Right ventricle myocardium superior (tissue), 1 donor: Measurements from ENCODE around the gene KIAA0232. TPM values are rescaled to one million over a fixed set of nuclear protein-coding genes. Genes with fewer than 3 reads are reported as not detected.
"Not testable (repeated sequence)": the region's sequence is repeated elsewhere in the genome, so short reads cannot be mapped to it uniquely, and the experiment has no call there.

ENCODE experiments used
- ATAC-seq: fragments of 200-7000 bp; cut with Tn5 transposase; one replicate; pipeline ENCODE4 v1.9.1; 2020; ENCODE audit warnings: mild to moderate bottlenecking; ENCODE audit not compliant: poor library complexity
- DNase-seq: peaks from one replicate; pipeline ENCODE4 v3.0.0-alpha.2; 2020
- intact Hi-C: fragments of 100-400 bp; cut with DNase I; formaldehyde crosslinking; loops from one replicate; pipeline ENCODE4 v1.11.2; 2022
- total RNA-seq: library from RNA; stranded (reverse); fragmentation: NEBNext Ultra II Directional; extraction: Animal tissue kit (Norgen Biotek cat#: 25700); gene quantifications from one replicate; pipeline ENCODE4 v1.2.1, GENCODE V29; 2021
- donor health status: DM: no; HTN: yes; CAD: no; lungs with severe emphysema.

KIAA0232 gene
- total RNA-seq, 1 donor from 2014 or later: 75.0 TPM

- ATAC-seq (no peak), DNase-seq (no peak)
- intact Hi-C loops: no loop called here
These were observed 42.4 kb downstream of the KIAA0232 start for GRCh38 chr4:6824772-6825402.

DNA sequence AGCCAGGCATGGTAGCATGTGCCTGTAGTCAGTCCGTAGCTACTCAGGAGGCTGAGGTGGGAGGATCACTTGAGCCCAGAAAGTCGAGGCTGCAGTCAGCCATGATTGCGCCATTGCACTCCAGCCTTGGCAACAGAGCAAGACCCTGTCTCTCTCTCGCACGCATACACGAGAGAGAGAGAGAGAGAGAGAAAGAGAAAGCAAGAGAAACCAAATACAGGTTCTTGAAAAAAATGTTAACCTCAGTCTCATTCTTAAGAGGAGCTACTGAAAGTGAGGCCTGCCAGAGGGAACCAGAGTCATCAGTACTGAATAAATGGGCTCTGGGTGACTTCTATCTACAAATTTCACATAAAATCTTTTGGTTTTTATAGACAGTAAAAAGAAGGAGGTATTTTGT is 42.9 kb downstream of the KIAA0232 start:
- intact Hi-C loops: no loop called here

GRCh38 chr4:6826781-6827508 is 44.4 kb downstream of the KIAA0232 start:
- intact Hi-C loops: no loop called here
- DNase-seq (no peak), ATAC-seq (no peak)

More for the DNA sequence above, 42.9 kb downstream of the KIAA0232 start:
- DNase-seq: no peak
- no peak for ATAC-seq

GRCh38 chr4:6829086-6829485 is 46.6 kb downstream of the KIAA0232 start:
- DNase-seq: no peak
- intact Hi-C loops: no loop called here
- ATAC-seq: peak; percentile 37

DNA sequence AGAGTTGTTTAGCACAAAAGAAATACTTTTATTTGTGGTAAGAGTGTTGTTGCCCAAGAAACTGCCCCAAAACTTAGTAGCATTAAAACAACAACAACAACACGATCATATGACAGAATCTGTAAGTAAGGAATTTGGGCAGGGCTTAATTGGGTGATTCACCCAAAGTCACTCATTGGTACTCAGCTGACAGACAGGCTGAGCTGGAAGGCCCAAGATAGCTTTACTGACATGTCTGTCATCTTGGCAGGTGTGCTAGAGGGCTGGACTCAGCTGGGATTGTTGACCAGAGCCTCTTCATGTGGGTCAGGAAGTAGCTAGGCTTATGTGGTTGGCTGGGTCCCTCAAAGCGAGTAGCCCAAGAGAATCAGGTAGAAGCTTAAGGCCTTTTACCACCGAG is 52.3 kb downstream of the KIAA0232 start:
- peak; percentile 14 for ATAC-seq
- DNase-seq: no peak
- intact Hi-C loops: no loop called here

GRCh38 chr4:6835616-6836015 is 53.1 kb downstream of the KIAA0232 start:
- intact Hi-C loops, ATAC-seq, DNase-seq: not testable (repeated sequence)

DNA sequence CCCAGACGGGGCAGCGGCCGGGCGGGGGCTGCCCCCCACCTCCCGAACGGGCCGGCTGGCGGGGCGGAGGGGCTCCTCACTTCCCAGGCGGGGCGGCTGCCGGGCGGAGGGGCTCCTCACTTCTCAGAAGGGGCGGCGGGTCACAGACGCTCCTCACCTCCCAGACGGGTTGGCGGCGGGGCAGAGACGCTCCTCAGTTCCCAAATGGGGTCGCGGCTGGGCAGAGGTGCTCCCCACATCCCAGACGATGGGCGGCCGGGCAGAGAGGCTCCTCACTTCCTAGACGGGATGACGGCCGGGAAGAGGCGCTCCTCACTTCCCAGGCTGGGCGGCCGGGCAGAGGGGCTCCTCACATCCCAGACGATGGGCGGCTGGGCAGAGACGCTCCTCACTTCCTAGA is 54.6 kb downstream of the KIAA0232 start:
- DNase-seq, intact Hi-C loops, ATAC-seq: not testable (repeated sequence)

GRCh38 chr4:6839579-6839978 is 57.1 kb downstream of the KIAA0232 start:
- intact Hi-C loops: no loop called here
- ATAC-seq (peak; percentile 36), DNase-seq (no peak)

GRCh38 chr4:6840062-6840976 is 57.8 kb downstream of the KIAA0232 start:
- peak; percentile 55 for DNase-seq
- intact Hi-C loops: no loop called here
- ATAC-seq: peak; percentile 92

GRCh38 chr4:6845027-6845426 is 62.5 kb downstream of the KIAA0232 start:
- no peak for ATAC-seq
- no peak for DNase-seq
- intact Hi-C loops: no loop called here

GRCh38 chr4:6845574-6845973 is 63.0 kb downstream of the KIAA0232 start:
- no peak for ATAC-seq
- intact Hi-C loops: no loop called here

DNA sequence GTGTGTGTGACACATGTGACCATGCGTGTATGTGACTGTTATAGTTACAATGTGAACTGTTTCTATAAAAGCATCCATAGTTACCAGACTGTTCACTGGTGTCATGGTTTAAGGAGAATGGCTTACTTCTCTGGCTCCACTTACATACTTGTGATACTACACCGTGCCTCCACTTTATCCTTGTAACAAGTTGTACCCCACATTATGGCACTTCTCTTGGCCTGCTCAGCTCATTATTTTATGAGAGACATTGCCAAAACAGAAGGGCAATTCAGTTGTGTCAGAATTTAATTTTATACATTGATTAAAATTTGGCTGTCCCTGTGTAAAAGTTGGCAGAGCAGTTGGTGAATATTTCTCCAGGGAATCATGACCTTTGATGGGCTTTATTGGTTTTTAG is 64.7 kb downstream of the KIAA0232 start:
- intact Hi-C loops: no loop called here
- DNase-seq (no peak), ATAC-seq (peak; percentile 49)

More at GRCh38 chr4:6845574-6845973, 63.0 kb downstream of the KIAA0232 start:
- no peak for DNase-seq

- DNase-seq (no peak), ATAC-seq (peak; percentile 28)
These were observed 66.3 kb downstream of the KIAA0232 start for GRCh38 chr4:6848717-6849305.

DNA sequence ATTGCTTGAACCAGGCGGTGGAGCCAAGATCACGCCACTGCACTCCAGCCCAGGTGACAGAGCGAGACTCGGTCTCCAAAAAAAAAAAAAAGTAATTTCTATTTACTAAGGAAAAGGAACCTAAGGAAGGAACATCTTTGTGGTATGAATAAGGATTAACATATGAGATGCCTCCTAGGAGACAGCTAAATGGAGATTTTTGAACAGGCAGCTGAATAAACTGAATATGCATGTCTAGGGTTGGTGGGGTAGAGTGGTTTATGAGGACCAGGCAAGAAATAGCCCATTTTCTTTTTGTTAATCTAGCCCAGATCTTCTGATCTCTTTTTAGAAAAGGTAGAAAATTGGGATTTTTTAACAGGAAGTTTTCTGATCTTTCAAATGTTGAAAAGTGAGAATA is 67.2 kb downstream of the KIAA0232 start:
- intact Hi-C loops: no loop called here
- DNase-seq (no peak), ATAC-seq (no peak)

More at GRCh38 chr4:6848717-6849305, 66.3 kb downstream of the KIAA0232 start:
- intact Hi-C loops: no loop called here

- intact Hi-C loops: no loop called here
- ATAC-seq (no peak), DNase-seq (no peak)
These were observed 68.9 kb downstream of the KIAA0232 start for GRCh38 chr4:6851431-6851830.

- ATAC-seq: no peak
- DNase-seq: no peak
- intact Hi-C loops: no loop called here
These were observed 69.4 kb downstream of the KIAA0232 start for GRCh38 chr4:6851962-6852361.

DNA sequence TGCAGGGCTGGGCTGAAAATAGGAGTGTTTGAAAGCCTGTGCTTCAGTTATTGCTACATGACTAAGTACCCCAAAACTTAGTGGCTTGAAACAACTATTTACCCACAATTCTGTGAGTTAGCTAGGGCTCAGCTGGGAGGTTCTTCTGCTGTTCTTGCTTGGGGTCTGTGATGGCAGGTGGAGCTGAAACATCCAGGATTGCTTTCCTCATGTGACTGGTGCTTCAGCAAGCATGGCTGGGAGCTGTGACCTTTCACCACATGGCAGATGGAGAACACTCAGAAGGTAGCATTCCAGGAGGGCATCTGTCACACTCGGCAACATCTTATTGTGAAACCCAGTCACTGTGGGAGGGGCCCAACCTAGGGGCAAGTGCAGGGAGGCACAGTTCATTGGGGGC is 70.1 kb downstream of the KIAA0232 start:
- DNase-seq: no peak
- no peak for ATAC-seq
- intact Hi-C loops: no loop called here

DNA sequence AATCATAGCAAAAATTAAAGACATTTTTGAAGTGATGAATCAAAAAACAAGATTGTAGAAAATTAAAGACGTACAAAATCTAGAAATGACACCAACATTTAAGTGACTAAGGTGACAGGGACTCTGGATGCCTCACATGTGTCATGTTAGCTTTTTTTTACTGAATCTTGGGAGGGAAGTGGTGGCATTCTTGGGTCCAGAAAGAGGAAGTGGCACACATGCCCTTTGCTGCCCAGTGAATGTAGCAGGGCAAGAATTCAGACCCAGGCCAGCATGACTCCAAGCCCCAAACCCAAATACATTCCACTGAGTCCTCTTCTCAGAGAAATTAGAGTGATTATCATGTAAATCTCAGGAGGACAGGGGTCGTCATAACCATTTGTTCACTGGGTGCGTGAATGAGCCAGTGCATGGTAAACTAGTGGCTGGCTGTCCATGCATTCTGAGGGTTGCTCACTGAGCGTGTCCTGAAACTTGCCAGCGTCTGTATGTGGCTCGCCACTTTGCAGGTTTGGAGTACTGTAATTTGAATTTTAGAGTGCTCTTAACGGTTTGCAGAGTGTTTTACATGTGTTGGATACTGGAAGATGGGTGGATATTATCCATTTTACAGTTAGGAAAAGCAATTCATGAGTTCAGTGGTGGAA is 71.7 kb downstream of the KIAA0232 start:
- ATAC-seq (no peak), DNase-seq (no peak)
- intact Hi-C loops: no loop called here
